PFSK-1 (cell line): ENCODE data around the gene CCDC186.

ENCODE experiments used
- FOXP2 ChIP-seq: optimal IDR thresholded peaks from 2 replicates; pipeline ENCODE3; 2011; ENCODE audit warnings: borderline replicate concordance, control low read depth, inconsistent platforms; ENCODE audit not compliant: insufficient read depth; ENCODE audit errors: extremely low read length, extremely low read depth
- POLR2AphosphoS5 ChIP-seq: IDR thresholded peaks from 2 replicates; pipeline ENCODE4 v1.6.1; 2012; ENCODE audit warnings: low read depth, mild to moderate bottlenecking, control low read depth, low read length, moderate library complexity
- REST ChIP-seq, 2 experiments: IDR thresholded peaks; 2 replicates each; pipeline versions ENCODE4 v1.6.1 to v1.8.0; 2011 to 2012; ENCODE audit warnings: low read depth in 2 of 2, low read length in 2 of 2, control low read depth in 1 of 2, inconsistent platforms in 1 of 2, mild to moderate bottlenecking in 1 of 2, moderate library complexity in 1 of 2; ENCODE audit not compliant: insufficient read depth in 1 of 2
- SIN3A ChIP-seq: IDR thresholded peaks from 2 replicates; pipeline ENCODE4 v1.6.1; 2012; ENCODE audit warnings: mild to moderate bottlenecking, low read length, moderate library complexity, borderline replicate concordance; ENCODE audit not compliant: insufficient read depth
- TAF1 ChIP-seq: IDR thresholded peaks from 2 replicates; pipeline ENCODE4 v1.6.1; 2012; ENCODE audit warnings: low read length, control low read depth, borderline replicate concordance; ENCODE audit not compliant: insufficient read depth

The CCDC186 gene

GRCh38 chr10:114121031-114121430, 53.0 kb downstream of the CCDC186 start:
- no peak for TF ChIP-seq TAF1
- TF ChIP-seq SIN3A: no peak
- TF ChIP-seq POLR2AphosphoS5: no peak
- no peak for TF ChIP-seq FOXP2
- no peak for TF ChIP-seq REST (IDR thresholded peaks at IDR 0.05; ENCODE audit: insufficient read depth in 1 of 2, low read depth in 2 of 2, low read length in 2 of 2)

- TF ChIP-seq TAF1 (no peak), FOXP2 (no peak), POLR2AphosphoS5 (no peak), REST (IDR thresholded peaks at IDR 0.05; ENCODE audit: insufficient read depth in 1 of 2, low read depth in 2 of 2, low read length in 2 of 2) (no peak), SIN3A (no peak)
Measured at GRCh38 chr10:114118514-114118913, 55.5 kb downstream of the CCDC186 start.

GRCh38 chr10:114117728-114118127, 56.3 kb downstream of the CCDC186 start:
- TF ChIP-seq FOXP2 (no peak), REST (IDR thresholded peaks at IDR 0.05; ENCODE audit: insufficient read depth in 1 of 2, low read depth in 2 of 2, low read length in 2 of 2) (no peak), SIN3A (no peak), POLR2AphosphoS5 (no peak), TAF1 (no peak)

GRCh38 chr10:114115661-114116445, 58.1 kb downstream of the CCDC186 start:
- TF ChIP-seq REST (IDR thresholded peaks at IDR 0.05; ENCODE audit: insufficient read depth in 1 of 2, low read depth in 2 of 2, low read length in 2 of 2) (no peak), FOXP2 (no peak), POLR2AphosphoS5 (no peak), SIN3A (no peak), TAF1 (no peak)
